M059J (cell line): Measurements from ENCODE around the gene DNAAF8. TPM values are rescaled to one million over a fixed set of nuclear protein-coding genes. Genes with fewer than 3 reads are reported as not detected.
"Not testable (repeated sequence)": the region's sequence is repeated elsewhere in the genome, so short reads cannot be mapped to it uniquely, and the experiment has no call there.

Source experiments
- DNase-seq: peaks from one replicate; pipeline ENCODE4 v3.0.0-alpha.2; 2012; ENCODE audit warnings: low read depth
- total RNA-seq: library from RNA; depleted of rRNA; stranded (reverse); fragments of >200 nt; shearing (Covaris generic); gene quantifications from 2 replicates; pipeline ENCODE4 v1.2.3, GENCODE V29; 2014

Gene DNAAF8
- total RNA-seq, 1 experiment from 2014 or later = 1.4 TPM

DNA sequence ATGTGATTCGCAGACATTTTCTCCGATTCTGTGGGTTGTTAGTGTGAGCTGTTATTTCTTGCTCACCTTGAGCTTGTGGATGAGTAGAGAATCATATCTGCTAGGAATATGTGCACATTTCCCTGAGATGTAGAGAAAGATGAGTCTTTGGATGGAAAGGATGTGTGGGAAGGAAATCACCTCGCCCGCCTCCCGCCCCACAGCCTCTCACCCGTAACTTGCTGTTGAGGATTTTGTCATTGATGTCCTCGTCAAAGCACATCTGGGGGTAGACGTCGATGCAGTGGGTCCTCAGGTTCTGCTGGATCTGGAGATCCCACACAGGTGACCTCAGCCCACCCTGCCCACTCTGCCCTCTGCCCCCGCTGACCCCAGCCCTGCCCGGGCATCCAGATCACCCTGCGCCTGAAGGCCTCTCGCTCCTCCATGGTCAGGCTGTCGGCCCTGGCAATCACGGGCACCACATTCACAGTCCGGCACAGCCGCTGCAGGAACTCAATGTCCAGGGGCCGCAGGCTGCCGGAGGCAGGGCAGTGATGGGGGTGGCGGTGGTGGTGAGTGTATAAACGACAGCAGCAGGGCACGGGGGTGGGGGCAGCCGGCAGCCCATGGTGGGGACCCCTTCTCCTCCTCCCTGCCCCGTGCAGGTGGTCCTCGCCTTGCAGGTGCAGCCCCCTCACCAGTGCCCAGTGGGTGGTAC, 49.1 kb downstream of the DNAAF8 start:
- no peak for DNase-seq

DNA sequence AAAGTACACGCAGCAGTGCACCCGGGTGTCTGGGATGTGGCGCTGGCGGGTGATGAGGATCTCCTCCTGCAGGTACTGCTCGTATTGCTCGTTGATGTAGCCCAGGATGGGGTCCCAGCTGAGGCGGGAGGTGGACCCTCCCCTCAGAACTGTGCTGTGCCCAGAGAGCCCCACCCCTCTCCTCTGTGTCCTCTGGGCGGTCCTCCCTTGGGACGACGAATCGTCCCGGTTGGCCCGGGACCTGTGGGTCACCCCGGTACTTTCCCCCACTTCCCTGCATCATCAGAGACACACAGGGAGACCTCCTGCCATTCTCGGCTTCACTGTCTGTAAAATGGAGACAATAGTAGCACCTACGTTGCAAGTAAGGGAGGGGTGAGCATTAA, 49.6 kb downstream of the DNAAF8 start:
- DNase-seq = no peak

DNA sequence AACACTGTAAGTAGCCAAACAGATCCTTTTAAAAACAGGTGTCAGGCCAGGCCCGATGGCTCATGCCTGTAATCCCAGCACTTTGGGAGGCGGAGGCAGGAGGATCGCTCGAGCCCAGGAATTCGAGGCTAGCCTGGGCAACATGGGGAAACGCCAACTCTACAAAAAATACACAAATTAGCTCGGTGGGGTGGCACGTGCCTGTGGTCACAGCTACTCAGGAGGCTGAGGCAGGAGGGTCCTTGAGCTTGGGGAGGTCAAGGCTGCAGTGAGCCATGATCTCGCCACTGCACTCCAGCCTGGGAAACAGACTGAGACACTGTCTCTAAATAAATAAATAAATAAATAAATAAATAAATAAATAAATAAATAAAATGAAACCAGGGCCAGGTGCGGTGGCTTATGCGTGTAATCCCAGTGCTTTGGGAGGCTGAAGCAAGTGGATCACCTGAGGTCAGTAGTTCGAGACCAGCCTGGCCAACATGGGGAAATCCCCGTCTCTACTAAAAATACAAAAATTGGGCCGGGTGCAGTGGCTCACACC, 50.2 kb downstream of the DNAAF8 start:
- not testable (repeated sequence) for DNase-seq

DNA sequence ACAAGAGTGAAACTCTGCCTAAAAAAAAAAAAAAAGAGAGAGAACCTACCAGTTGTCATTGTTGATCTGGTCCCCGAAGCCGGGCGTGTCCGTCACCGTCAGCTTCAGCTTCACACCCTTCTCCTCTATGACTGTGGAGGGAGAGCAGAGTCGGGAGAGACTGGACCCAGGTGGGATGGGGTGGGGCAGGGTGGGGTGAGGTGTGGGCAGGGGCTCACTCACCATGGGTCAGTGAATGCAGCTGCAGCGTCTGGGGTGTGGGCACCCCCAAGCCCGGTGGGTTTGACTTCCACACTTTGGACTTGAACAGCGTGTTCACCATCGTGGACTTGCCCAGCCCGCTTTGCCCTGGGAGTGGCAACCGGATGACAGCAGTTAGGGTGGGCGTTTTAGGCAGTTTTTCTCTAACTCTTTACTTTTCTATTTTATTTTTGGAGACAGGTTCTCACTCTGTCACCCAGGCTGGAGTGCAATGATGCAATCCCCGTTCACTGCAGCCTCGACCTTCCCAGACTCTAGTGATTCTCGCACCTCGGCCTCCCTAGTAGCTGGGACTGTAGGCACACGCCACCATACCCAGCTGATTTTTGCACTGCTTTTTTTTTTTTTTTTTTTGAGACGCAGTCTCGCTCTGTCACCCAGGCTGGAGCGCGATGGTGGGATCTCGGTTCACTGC, 51.6 kb downstream of the DNAAF8 start:
- no peak for DNase-seq

DNA sequence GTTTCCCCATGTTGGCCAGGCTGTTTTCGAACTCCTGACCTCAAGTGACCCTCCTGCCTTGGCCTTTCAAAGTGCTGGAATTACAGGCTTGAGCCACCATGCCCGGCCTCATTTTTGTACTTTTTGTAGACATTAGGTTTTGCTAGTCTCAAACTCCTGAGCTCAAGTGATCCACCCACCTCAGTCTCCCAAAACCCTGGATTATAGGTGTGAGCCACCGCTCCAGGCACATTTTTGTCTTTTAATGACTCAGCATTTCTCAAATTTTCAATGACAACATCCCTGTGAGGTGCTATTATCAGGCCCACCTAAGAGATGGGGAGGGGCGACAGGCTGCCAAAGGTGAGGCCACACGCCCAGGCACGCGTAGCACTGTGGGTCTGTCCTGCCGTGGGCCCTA, 52.7 kb downstream of the DNAAF8 start:
- DNase-seq = no peak

DNA sequence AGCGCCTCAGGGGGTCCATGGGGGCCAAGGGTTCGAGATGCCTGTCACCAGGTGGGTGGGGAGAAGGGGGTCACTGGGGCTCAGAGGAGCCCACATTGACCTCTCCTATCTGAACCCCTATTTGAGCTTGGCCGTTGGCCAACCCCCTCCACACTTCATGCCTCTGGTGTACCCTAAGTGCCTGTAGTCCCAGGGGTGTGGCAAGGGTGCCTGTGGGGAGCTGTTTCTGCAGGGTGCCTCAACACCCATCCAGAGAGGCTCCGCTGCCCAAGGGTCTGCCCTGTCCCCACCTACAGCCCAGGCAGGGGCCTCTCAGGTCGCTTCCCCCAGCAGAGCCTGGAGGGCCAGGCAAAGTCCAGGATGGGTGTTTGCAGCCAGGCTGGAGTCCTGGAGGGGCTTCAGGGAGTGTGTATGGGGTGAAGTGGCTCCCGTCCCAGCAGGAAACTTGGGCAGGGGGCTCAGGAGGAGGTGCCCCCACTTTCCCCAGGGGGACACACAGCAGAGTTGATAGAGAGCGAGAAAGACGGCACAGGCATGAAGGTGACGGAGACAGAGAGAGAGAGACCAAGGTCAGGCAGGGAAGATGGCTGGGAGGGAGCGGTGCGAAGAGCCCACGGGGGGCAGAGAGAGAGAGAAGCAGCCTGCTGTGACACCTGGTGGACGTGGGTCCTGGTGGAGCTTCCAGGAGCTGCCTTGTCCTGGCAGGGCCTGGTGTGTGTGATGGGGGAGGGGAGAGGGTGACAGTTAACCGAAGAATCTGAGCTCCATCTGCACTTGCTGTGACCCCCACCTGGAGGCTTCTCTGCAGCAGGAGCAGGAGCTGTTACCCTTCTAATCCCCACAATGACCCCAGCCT, 53.5 kb downstream of the DNAAF8 start, which contains the start of gene SEPTIN12:
TSS of gene SEPTIN12 (minus strand) at position 719 of the 856 bp plus-strand sequence. CDS start at position 19, 700 bp downstream.
- no peak for DNase-seq

DNA sequence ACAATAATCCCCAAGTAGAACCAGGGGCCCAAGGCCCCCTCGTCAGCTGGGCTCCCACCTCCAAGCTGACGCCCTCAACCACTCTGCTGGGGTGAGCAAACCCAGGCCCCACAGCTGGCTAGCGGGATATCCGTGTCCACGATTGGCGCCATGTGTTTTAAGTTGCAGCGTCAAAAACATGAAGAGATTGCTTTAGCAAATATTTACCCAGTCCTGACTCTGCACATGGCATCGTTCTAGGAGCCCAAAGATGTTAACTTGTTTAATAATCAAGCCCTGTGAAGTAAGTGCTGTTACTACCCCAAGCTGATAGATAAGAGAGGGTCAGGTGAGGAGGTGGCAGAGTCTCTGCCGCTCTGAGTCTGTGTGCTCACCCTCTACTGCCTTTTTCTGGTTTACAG, 54.2 kb downstream of the DNAAF8 start:
- DNase-seq = no peak

DNA sequence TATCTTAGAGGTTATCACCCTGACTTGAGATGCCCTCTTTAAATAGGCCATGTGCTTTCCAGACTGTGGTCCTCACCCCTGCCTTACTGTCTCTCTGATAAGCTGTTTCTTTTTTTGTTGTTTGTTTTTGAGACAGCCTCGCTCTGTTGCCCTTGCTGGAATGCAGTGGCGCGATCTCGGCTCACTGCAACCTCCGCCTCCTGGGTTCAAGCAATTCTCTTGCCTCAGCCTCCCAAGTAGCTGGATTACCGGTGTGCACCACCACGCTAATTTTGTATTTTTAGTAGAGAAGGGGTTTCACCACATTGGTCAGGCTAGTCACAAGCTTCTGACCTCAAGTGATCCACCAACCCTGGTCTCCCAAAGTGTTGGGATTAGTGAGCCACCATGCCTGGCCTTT, 54.6 kb downstream of the DNAAF8 start:
- no peak for DNase-seq

DNA sequence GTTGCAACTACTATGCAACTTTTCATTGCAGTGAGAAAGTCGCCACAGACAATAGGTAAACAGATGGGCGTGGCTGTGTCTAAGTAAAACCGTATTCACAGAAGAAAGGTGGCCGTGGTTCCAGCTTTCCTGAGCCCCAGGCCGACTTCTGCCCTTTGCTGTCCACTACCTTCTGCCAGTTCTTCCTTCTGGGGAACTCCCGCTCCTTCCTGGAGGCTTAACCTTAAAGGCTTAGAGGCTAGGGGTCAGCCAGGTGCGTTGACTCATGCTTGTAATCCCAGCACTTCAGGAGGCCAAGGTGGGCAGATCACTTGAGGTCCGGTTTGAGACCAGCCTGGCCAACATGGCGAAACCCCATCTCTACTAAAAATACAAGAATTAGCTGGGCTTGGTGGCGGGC, 55.9 kb downstream of the DNAAF8 start:
- DNase-seq = no peak

DNA sequence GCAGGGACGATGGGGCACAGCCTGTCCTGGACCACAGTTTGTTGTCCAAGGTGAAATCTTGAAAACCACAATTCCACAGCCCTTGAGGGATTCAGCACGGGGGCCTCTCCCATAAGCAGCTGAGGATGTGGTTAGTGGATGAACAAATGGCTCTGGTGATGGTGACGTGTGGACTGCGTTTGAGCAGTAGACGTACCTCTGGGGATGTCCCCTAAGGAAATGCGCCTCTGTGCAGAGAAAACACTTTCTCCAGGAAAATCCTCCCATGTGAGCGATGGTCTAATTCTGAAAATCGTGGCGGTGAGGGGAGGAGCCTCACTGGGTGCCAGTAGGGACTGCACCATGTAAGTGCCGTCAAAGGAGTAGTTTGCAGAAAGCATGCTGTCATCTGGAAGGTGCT, 56.5 kb downstream of the DNAAF8 start:
- DNase-seq = no peak

DNA sequence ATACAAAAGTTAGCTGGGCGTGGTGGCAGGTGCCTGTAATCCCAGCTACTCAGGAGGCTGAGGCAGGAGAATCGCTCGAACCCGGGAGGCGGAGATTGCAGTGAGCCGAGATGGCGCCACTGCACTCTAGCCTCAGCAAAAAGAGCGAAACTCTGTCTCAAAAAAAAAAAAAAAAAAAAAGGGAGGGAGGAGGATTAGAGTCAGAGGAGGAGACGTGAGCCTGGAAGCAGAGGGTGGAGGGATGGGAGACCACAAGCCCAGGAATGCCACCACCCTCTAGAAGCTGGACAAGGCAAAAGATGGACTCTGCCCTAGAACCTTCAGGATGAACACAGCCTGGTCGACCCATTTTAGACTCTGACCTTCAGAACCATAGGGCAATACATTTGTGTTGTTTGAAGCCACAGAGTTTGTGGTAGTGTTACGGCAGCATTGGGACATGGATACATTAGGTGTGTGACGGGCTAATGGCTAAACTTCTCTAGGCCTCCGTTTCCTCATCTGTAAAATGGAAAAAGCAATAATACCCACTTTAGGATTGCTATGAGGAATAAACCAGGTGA, 58.7 kb downstream of the DNAAF8 start:
- DNase-seq = no peak

DNA sequence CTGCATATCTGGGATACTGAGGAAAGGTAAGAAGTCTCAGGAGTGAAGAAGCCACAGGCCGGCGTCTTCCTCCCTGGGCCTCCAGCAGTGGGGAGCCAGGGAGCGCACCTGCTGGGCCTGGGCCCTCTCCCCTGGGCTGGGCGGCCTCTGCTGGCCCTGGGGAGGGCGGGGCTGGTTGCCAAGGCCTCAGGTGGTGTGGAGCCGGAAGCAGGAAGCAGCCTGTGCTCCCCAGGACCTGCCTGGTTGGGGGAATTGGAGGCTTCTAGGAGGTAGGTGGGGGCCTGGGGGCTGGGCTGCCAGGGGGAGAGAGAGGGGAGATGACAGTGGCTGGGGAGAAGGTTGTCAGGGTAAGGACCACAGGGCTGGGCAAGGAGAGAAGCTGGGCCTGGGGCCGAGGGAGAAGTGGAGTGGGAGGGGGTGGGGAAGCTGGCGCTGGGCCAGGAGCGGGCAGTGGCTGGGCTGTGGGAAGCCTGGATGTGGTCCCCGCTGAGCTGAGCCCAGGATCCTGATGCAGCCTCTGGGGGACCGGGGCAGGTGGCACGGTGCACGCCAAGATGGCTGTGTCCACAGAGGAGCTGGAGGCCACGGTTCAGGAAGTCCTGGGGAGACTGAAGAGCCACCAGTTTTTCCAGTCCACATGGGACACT, 61.0 kb downstream of the DNAAF8 start, which contains the start of gene SMIM22:
TSS of gene SMIM22 (plus strand) at position 189 of the 647 bp plus-strand sequence. CDS start at position 555, 366 bp downstream.
- no peak for DNase-seq

DNA sequence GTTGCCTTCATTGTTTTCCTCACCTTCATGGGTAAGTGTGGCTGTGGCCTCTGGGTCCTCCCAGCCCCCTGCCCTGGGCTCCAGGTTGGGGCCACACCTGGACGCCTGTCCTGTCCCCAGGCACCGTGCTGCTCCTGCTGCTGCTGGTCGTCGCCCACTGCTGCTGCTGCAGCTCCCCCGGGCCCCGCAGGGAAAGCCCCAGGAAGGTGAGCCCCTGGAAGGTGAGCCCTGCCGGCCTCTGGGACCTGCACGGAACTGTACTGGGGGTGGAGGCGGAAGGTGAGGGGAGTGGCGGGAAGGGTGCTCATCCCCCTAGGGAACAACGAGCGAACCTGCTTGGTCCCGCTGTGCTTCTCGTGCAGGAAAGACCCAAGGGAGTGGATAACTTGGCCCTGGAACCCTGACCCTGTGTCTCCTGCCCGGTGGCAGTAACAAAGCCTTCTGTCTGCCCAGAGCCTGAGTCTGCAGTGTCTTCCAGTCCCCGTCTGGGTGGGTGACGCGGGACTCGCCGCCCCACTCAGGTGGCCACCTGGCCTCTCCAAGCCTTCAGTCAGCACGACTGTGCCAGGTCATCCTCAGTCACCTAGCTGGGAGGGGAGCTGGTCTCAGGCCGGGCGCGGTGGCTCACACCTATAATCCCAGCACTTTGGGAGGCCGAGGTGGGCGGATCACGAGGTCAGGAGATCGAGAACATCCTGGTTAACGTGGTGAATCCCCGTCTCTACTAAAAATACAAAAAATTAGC, 61.7 kb downstream of the DNAAF8 start:
- DNase-seq = no peak

DNA sequence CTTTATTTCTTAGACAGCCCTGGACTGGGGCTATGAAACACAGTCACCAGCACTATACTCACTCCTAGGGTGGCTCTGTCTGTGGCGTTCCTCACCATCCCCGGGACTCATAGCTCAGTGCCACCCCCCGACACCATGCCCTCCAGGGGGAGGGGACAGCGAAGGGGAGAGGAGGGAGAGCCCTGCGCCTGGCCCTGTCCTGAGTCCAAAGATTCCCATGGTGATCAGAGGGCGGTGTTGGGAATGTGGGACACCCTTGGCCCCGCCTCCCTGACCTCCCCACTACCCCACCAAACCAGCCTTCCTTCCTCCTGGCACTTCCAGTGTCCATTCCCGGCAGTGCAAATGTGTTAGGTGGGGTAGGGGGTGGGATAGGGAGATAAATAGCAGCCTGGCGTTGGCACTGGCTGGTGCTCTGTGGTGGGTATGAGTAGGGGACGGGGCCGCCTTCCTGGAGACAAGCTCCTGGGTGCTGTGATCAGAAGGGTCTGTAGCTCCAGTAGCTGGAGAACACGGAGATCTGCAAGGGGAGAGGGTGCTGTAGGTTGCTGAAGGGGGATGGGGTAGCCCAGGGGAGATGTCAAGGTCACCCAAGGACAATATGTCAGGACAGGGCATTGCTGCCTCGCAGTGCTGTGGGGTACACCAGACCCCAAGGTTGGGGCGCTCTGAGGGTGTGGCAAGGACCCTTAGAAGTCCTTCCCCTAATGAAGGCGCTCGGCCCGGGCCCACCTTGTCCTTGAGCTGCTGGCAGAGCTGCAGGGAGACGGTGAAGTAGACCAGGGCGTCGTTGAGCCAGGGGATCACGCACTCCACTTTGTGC, 62.9 kb downstream of the DNAAF8 start:
- no peak for DNase-seq

DNA sequence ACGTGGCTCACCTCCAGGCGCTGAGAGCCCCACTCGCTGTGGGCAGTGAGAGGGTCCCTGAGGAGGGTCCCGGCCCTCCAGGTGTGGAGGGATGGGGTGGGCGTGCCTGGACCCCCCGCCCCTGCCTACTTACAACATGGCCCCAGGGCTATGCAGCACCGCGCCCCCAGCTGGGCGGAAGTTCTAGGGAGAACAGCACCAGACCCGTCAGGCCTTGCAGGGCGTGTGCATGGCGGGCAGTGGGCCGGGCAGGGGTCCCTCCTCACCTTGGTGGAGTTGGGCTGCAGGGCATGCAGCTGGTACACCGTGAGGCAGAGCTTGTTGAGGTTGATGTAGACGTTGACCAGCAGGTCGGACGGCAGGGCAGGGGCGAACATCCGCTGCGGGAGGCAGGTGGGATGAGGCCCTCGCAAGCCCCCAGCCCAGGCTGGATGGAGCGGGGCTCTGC, 63.5 kb downstream of the DNAAF8 start:
- no peak for DNase-seq

DNA sequence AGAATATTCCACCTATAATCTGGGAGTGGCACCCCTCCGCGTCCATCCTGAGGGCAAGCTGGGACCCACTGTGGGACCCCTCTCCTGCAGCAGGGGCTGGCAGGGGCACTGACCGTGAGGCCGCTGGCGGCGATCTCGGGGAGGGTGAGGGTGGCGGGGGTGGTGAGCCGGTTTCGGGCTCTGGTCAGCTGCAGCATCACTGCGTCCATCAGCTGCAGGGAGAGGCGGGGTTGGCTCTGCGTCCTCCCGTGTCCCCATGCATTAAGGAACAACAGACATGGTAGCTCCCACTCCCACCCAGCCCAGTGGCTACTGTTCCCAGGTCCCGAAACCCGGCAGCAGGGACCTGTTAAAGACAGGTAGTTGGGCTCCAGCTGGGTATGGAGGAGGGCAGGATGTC, 64.1 kb downstream of the DNAAF8 start:
- DNase-seq = no peak
